Calu3 (cell line): Measurements from ENCODE around the gene VSTM2B. TPM values are rescaled to one million over a fixed set of nuclear protein-coding genes. Genes with fewer than 3 reads are reported as not detected.

Experiments
- BruUV-seq: library from RNA; stranded (reverse); fragments of 400-500 nt; replicated peaks from 2 replicates; lab custom pipeline; 2021; lab: Mats Ljungman, UMichigan
- CTCF ChIA-PET: fragments of 300-600 bp; sonication (Branson Sonifier 250); formaldehyde crosslinking; loops from one replicate; lab custom pipeline; 2022; ENCODE audit warnings: antibody characterized with exemption; lab: Charles Lee
- DNase-seq: peaks from one replicate; pipeline ENCODE4 v3.0.0; 2022
- H3K27ac Mint-ChIP-seq: one replicate; pipeline ENCODE4 v1.8.0; 2022; ENCODE audit warnings: mixed read lengths; ENCODE audit not compliant: unreplicated experiment
- H3K27me3 Mint-ChIP-seq: one replicate; pipeline ENCODE4 v1.8.0; 2022; ENCODE audit warnings: mixed read lengths; ENCODE audit not compliant: unreplicated experiment
- H3K36me3 Mint-ChIP-seq: one replicate; pipeline ENCODE4 v1.8.0; 2022; ENCODE audit warnings: mild to moderate bottlenecking, moderate library complexity, mixed read lengths; ENCODE audit not compliant: insufficient read depth, unreplicated experiment
- H3K4me1 Mint-ChIP-seq: one replicate; pipeline ENCODE4 v1.8.0; 2022; ENCODE audit warnings: mild to moderate bottlenecking, low read depth, mixed read lengths; ENCODE audit not compliant: unreplicated experiment
- H3K4me3 Mint-ChIP-seq: one replicate; pipeline ENCODE4 v1.8.0; 2022; ENCODE audit warnings: mild to moderate bottlenecking, low read depth, moderate library complexity, mixed read lengths; ENCODE audit not compliant: unreplicated experiment
- H3K9me3 Mint-ChIP-seq: one replicate; pipeline ENCODE4 v1.8.0; 2022; ENCODE audit warnings: low read depth, mixed read lengths; ENCODE audit not compliant: unreplicated experiment
- CTCF ChIP-seq: fragments of 200-600 bp; IDR thresholded peaks from one replicate; pipeline ENCODE4 v1.8.0; 2022; ENCODE audit warnings: antibody characterized with exemption; ENCODE audit not compliant: unreplicated experiment
- intact Hi-C: fragments of 100-400 bp; cut with micrococcal nuclease; formaldehyde crosslinking; loops from one replicate; pipeline ENCODE4 v1.10.0; 2022; ENCODE audit not compliant: unreplicated experiment
- total RNA-seq: library from RNA; stranded (reverse); gene quantifications from 2 replicates; pipeline ENCODE4 v1.2.3, GENCODE V29; 2022

VSTM2B gene
- total RNA-seq, 1 experiment from 2014 or later, result not detected

GRCh38 chr19:29497241-29497640 lies 28.6 kb upstream of the VSTM2B start:
- CTCF ChIA-PET, result no interaction called here

GRCh38 chr19:29497686-29498436 lies 27.9 kb upstream of the VSTM2B start:
- H3K9me3 Mint-ChIP-seq, result peaks cover 3% of the 10 kb centered on the region
- no TSS peak for BruUV-seq
- DNase-seq, result no peak
- H3K36me3 Mint-ChIP-seq, result no peaks in the 10 kb centered on the region
- TF ChIP-seq CTCF, result no peak
- intact Hi-C loops, result no loop called here
- H3K27me3 Mint-ChIP-seq, result peaks cover 72% of the 10 kb centered on the region
- no peak overlapping the region for H3K27ac Mint-ChIP-seq
- H3K4me1 Mint-ChIP-seq, result no peaks in the 10 kb centered on the region
- CTCF ChIA-PET, result interaction anchor here (1.0 kb wide), 1 partner anchor 9 kb away, joined by 7 read pairs; no protein-coding TSS in a partner anchor
- no peak overlapping the region for H3K4me3 Mint-ChIP-seq

More at GRCh38 chr19:29497241-29497640, 28.6 kb upstream of the VSTM2B start:
- H3K9me3 Mint-ChIP-seq, result peaks cover 3% of the 10 kb centered on the region
- no peak for DNase-seq
- intact Hi-C loops, result no loop called here
- no peak overlapping the region for H3K27ac Mint-ChIP-seq
- no TSS peak for BruUV-seq
- H3K4me1 Mint-ChIP-seq, result no peaks in the 10 kb centered on the region
- H3K27me3 Mint-ChIP-seq, result peaks cover 72% of the 10 kb centered on the region
- TF ChIP-seq CTCF, result no peak
- H3K36me3 Mint-ChIP-seq, result no peaks in the 10 kb centered on the region
- H3K4me3 Mint-ChIP-seq, result no peak overlapping the region

GRCh38 chr19:29499261-29499920 lies 26.4 kb upstream of the VSTM2B start:
- BruUV-seq, result no TSS peak
- H3K4me1 Mint-ChIP-seq, result no peaks in the 10 kb centered on the region

More at GRCh38 chr19:29499261-29499920, 26.4 kb upstream of the VSTM2B start:
- H3K36me3 Mint-ChIP-seq, result no peaks in the 10 kb centered on the region
- intact Hi-C loops, result no loop called here
- peaks cover 3% of the 10 kb centered on the region for H3K9me3 Mint-ChIP-seq
- CTCF ChIA-PET, result interaction anchor here (1.0 kb wide), 1 partner anchor 11 kb away, joined by 7 read pairs; no protein-coding TSS in a partner anchor
- no peak overlapping the region for H3K4me3 Mint-ChIP-seq
- H3K27me3 Mint-ChIP-seq, result peaks cover 72% of the 10 kb centered on the region
- no peak for DNase-seq
- no peak overlapping the region for H3K27ac Mint-ChIP-seq
- TF ChIP-seq CTCF, result no peak
